GM19438 (cell line): ENCODE results near the gene LRP1B.
"Not testable (repeated sequence)": the region's sequence is repeated elsewhere in the genome, so short reads cannot be mapped to it uniquely, and the experiment has no call there.

Source experiments
- ATAC-seq: cut with Tn5 transposase; IDR thresholded peaks from one replicate; pipeline ENCODE4 v1.9.1; 2021; ENCODE audit warnings: low read depth; ENCODE audit not compliant: unreplicated experiment

Gene LRP1B

GRCh38 chr2:142104134-142104758, 26.6 kb downstream of the LRP1B start:
- no peak for ATAC-seq

- no peak for ATAC-seq
Measured at GRCh38 chr2:142100970-142101369, 29.8 kb downstream of the LRP1B start.

DNA sequence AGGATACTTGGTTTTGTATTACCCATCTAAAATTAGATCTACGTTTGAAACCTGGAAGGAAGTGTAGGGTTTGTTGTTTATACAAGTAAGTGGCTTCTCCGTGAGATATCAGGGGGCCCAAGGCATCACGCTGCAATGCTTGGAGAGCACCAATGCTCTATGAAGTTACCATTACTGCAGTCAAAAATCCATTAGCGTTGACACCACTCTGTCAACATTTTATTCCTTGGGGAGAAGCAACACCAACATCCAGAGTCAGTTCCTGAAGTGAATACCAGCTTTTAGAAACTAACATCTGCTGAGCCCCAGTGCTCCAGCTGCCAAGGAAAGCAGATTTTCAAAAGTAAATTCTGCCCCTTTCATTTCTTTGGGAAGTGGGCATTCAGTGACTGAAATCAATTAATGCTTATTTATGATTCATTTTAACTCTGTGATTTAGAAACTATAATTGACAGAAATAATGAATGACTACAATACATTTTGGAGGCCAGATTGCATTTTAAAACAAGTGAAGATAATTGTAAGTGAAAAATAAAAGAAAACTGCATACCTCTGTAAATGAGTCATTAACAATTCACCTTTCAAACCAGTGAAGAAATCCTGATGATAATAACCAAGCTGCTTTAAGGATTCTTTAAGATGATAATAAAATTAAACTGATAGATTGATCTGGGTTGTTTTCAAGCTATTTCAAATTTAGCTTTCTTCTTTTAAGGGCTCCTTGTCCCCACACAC, 30.5 kb downstream of the LRP1B start:
- ATAC-seq, result no peak

- ATAC-seq, result no peak
Measured at GRCh38 chr2:142097711-142098110, 33.1 kb downstream of the LRP1B start.

- ATAC-seq, result no peak
Measured at GRCh38 chr2:142095647-142096046, 35.2 kb downstream of the LRP1B start.

DNA sequence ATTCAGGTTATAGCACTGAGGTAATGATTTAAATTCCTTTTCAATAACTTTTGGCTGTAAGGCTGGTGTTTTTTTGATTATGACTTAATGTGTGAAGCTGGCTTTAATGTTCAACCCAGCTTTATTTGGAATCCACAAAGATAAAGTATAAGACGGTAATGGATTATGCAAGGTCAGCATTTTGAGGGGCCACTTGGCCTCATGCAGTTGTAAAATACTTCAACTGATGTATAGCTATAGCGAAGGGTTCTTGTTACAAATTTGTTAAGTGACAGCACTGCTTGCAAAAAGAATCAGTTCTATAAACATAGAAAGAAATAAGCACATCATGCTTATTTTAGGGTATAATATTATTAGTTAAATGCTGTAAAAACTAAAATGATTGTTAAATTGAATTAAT, 36.6 kb downstream of the LRP1B start:
- ATAC-seq, result no peak

GRCh38 chr2:142088058-142088568, 42.7 kb downstream of the LRP1B start:
- no peak for ATAC-seq

DNA sequence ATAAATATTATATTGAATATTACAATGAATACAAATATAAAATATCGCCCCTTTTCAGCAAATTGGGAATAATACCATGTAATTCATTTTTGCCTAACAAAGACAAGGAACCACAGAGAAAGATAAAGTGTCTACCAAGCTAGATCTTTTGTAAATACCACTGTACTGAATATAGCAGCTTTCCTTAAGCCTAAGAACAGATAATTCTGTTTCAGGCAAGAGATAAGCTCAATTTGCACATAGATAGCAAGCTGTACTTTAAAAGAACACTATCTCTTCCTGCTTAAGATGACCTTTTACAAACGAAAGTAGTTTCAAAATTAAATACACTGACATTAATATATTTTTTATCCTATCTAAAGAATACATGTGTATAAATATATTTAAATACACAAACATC, 43.2 kb downstream of the LRP1B start:
- not testable (repeated sequence) for ATAC-seq

DNA sequence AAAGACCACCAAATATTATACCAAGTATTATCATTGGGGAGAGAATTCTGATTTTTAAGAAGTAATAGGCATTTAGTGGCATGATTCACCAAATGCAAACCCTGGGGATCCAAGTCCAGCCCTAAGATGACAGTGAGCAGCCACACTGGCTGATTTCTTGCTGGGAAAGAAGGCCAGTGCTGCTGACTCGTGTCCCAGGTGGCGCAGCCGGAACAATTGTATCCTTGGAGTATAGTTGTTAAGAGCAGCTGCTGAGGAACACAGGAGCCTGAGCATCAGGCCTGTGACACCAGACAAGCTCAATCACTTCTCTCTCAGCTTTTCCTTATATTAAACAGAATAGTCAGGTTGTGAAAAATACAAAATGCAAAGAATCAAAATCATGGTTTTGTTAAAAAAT, 48.4 kb downstream of the LRP1B start:
- no peak for ATAC-seq

- ATAC-seq, result no peak
Measured at GRCh38 chr2:142076317-142076716, 54.5 kb downstream of the LRP1B start.

DNA sequence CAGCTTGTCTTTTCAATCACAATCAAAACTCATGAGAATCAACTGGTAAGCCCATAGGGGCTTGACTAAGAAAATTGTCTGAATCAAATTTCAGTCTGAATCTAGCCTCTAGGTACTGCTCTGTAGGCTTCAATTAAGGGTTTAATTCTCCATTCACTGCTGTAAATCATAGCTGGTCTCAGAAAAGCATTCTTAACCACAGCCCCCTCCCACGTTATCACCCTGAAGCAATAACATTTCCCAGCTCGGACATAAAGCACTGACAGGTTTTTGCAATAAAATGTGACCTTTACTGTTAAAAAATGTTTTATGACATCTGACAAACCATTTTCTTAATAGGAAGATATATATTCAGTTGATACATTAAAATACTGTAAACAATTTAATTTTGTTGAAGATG, 55.0 kb downstream of the LRP1B start:
- no peak for ATAC-seq

GRCh38 chr2:142069251-142069888, 61.4 kb downstream of the LRP1B start:
- ATAC-seq, result no peak

DNA sequence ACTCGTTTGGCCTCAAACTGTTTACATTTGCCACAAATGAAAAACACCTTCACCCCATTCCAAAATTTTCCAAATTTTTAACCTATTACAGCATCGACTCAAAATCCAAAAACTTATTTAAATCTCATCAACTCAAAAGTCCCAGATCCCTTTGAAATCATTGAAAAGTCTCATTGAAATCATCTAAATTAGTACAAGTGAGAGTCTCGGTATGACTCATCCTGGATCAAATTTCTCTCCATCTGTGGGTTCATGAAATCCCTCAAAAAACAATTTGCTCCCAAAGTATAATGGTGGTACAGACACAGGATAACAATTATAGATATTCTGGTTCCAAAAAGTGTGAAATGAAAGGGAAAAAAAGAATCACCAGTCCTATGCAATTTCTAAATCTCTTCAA, 65.1 kb downstream of the LRP1B start:
- ATAC-seq, result no peak

DNA sequence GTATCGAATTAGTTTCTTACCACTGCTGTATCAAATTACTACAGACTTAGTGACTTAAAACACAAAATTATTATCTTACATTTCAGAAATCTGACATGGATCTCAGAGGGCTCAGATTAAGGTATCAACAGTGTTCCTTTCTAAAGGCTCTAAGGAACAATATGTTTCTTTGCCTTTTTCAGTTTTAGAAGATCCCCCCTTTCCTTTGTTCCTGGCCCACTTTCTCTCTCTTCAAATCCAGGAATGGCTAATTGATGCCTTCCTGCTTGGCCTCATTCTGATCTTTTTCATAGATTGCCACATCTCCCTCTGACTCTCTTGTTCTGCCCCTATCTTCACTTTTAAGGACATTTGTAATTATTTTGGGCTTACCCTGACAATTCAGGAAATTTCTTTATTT, 65.7 kb downstream of the LRP1B start:
- no peak for ATAC-seq

- ATAC-seq, result no peak
Measured at GRCh38 chr2:142061733-142062132, 69.1 kb downstream of the LRP1B start.

- no peak for ATAC-seq
Measured at GRCh38 chr2:142058149-142058548, 72.7 kb downstream of the LRP1B start.

DNA sequence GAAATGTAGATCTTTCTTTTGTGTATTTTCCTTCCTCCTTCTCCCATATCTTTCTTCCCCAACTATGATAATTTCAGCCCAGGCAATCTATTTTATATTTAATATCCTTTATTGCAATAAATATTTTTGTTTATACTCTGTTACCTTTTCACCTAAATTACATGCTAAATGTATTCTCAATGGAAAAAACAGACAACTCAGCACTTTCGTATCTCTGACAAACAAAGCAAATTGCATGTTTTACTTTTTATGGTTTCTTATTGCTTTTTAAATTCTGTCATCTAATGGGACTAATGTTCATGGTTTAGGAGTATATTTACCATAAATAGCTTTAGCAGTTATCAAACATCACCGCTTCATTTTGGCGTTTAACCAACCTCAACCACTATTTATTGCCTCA, 74.0 kb downstream of the LRP1B start:
- ATAC-seq, result no peak

DNA sequence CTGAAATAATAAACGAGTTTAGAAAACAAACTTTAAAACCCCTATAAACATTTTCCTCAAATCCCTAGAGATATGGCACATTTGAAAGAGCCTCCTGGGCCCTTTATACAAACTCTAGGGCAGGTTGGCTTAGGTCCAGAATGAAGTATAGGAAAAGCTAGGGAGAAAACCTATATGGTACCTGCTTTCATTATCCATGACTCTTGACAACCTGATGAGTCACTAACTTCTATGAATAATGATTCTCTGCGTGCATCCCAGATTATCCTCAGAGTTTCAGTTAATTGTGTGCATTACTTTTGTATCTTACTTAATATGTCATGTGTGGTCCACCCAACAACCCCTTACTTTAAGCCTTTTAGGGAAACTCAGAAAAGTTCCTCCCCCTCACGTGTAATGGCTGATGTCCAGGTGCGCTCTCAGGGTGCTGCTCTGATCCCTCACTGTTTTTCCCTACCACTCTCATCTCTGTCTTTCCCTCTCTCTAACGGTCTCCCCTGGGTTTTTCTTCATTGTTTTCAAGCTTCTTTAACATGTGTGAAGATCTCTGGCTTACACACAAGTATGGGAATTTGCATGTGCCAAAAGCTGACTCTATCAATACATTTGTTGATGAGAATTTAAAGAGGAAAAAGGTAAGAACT, 78.5 kb downstream of the LRP1B start:
- no peak for ATAC-seq

DNA sequence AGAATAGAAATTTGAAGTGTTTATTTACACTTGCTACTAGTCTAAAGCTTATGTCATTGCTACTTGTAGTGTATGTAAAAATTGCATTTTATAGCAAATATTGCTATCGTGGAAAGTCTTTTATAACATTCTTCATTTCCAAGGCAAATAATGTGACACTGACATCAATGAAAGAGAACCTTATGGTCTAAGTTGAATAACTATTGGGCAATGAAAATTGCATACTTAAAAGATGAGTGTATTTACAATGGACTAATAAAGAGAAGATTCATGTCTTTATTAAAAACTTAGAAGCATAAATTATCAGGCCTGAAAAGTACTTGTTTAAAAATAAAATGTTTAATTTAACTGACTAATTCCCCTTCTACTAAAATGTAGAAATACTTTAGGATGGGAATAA, 82.2 kb downstream of the LRP1B start:
- ATAC-seq, result no peak

DNA sequence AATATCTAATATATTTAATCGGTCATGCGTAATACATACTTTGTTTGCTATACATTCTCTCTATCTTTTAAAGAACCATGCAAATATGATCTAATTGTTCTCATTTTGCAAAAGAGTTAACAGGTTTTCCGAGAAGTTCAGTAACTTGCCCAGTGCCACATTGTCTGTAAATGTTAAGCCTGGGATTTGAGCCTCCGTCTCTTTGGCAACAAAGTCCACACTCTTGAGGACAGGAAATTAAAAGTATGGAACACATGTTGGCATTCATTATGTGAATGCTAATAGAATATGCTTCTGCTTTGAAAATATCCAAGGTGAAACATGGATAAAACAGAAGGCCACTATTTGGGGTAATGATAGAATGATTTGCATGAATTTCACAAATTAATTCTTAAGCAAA, 85.2 kb downstream of the LRP1B start:
- no peak for ATAC-seq

DNA sequence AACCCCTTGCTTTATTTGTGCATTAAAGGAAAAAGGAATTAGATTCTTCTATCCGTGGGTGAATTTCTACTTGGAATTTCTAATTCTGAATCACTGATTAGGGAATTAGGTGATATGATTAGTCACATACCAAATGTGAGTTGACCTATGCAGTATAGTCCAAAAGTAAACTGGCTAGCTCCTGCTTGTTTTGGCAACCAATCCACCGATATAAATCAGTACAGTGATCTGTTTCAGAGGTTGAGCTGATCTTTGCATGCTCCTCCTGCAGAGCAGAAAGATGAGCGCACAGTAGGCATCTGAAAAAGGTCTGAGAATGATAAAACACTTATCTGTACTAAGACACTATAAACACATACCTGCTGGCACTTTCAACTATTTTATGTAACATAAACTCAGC, 86.6 kb downstream of the LRP1B start:
- ATAC-seq, result no peak
